Body of pancreas (tissue), 4 donors: ENCODE data around the gene TTC21B. TPM values are rescaled to one million over a fixed set of nuclear protein-coding genes. Genes with fewer than 3 reads are reported as not detected.

Experiments used
- ATAC-seq: fragments of 150-250 bp; one replicate; pipeline ENCODE4 v1.9.1; 2016
- DNase-seq, 4 donors: peaks; one replicate each; pipeline ENCODE4 v3.0.0-alpha.2; 2019
- H3K27ac ChIP-seq, 4 donors: fragments of 200-600 bp; sonication (generic); 1 replicate in 3 of 4; 2 replicates in 1 of 4; pipeline versions ENCODE4 v1.5.1 to v1.6.1; 2016 to 2019; ENCODE audit warnings: mild to moderate bottlenecking in 1 of 4, mixed read lengths in 1 of 4, moderate library complexity in 1 of 4
- H3K27me3 ChIP-seq, 2 donors: fragments of 200-600 bp; sonication (generic); one replicate each; pipeline ENCODE4 v1.6.0; 2016; ENCODE audit warnings: mild to moderate bottlenecking in 1 of 2
- H3K36me3 ChIP-seq, 2 donors: fragments of 200-600 bp; sonication (generic); replicated peaks in 1 of 2; 2 replicates each; pipeline ENCODE4 v1.5.1; 2016; ENCODE audit warnings: low read depth in 2 of 2; ENCODE audit not compliant: insufficient read depth in 1 of 2
- H3K4me1 ChIP-seq: fragments of 200-600 bp; sonication (generic); one replicate; pipeline ENCODE4 v1.6.0; 2016
- H3K4me3 ChIP-seq, 2 donors: fragments of 200-600 bp; sonication (generic); 1 replicate in 1 of 2; 2 replicates in 1 of 2; pipeline ENCODE4 v1.5.1; 2016 to 2019
- H3K9me3 ChIP-seq, 3 donors: fragments of 200-600 bp; sonication (generic); 1 replicate in 2 of 3; 2 replicates in 1 of 3; pipeline ENCODE4 v1.5.1; 2016
- POLR2A ChIP-seq, 3 donors: fragments of 450-650 bp; IDR thresholded peaks; one replicate each; pipeline ENCODE4 v1.6.1; 2016; ENCODE audit warnings: antibody characterized with exemption in 3 of 3, mild to moderate bottlenecking in 2 of 3
- WGBS, 2 donors: methylation state at CpG; one replicate each; pipeline ENCODE4 v1.1.5; 2017; 5-methylcytosine and 5-hydroxymethylcytosine counted together
- intact Hi-C: fragments of 100-400 bp; cut with DNase I; formaldehyde crosslinking; loops from one replicate; pipeline ENCODE4 v1.15.1; 2023
- total RNA-seq, 2 donors: library from RNA; depleted of rRNA; stranded (reverse); fragments of >200 nt; gene quantifications; one replicate each; pipeline ENCODE4 v1.1.0, GENCODE V29; 2016
- TF ChIP-seq, protein P1 (sequence below), 7 experiments: fragments of 450-650 bp in 4 of 7; fragments of 200-600 bp in 3 of 7; sonication (generic) in 3 of 7; IDR thresholded peaks; one replicate each; pipeline ENCODE4 v1.5.1; 2016 to 2019; ENCODE audit warnings: antibody characterized with exemption in 7 of 7

TTC21B gene
- total RNA-seq, 2 donors from 2014 or later: 27.4 to 29.3 TPM

DNA sequence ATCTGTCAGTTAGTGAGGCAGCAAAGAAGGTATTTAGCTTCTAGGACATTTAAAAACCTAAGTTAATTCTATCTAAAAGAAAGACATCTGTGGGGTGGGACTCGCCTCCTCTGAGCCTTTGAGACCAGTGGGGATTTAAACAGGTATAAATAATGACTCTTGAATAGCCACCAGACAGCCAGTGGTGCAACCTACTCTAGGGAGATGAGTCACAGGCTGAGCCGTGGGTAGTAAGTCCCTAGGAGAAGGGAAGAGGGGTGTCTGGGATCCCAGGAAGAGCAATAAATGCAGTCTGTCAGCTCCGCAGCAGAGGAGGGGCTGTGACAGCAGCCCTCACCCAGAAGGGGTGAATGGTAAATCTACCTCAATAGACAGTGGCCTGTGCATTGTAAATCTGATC is 116.5 kb downstream of the TTC21B start:
- ATAC-seq: no peak
- WGBS, 2 donors: 86 to 98% methylated on average over 3 of the region's 3 CpGs
- no peaks in the 10 kb centered on the region for H3K9me3 ChIP-seq
- intact Hi-C loops: no loop called here
- no peak overlapping the region for H3K4me3 ChIP-seq
- no peaks in the 10 kb centered on the region for H3K36me3 ChIP-seq
- no peak overlapping the region for H3K27ac ChIP-seq
- no peak for TF ChIP-seq POLR2A (IDR thresholded peaks at IDR 0.05)
- TF ChIP-seq, protein P1, sequence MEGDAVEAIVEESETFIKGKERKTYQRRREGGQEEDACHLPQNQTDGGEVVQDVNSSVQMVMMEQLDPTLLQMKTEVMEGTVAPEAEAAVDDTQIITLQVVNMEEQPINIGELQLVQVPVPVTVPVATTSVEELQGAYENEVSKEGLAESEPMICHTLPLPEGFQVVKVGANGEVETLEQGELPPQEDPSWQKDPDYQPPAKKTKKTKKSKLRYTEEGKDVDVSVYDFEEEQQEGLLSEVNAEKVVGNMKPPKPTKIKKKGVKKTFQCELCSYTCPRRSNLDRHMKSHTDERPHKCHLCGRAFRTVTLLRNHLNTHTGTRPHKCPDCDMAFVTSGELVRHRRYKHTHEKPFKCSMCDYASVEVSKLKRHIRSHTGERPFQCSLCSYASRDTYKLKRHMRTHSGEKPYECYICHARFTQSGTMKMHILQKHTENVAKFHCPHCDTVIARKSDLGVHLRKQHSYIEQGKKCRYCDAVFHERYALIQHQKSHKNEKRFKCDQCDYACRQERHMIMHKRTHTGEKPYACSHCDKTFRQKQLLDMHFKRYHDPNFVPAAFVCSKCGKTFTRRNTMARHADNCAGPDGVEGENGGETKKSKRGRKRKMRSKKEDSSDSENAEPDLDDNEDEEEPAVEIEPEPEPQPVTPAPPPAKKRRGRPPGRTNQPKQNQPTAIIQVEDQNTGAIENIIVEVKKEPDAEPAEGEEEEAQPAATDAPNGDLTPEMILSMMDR (IDR thresholded peaks at IDR 0.05): no peak
- H3K27me3 ChIP-seq: no peaks in the 10 kb centered on the region
- no peak for DNase-seq
- H3K4me1 ChIP-seq: no peaks in the 10 kb centered on the region

DNA sequence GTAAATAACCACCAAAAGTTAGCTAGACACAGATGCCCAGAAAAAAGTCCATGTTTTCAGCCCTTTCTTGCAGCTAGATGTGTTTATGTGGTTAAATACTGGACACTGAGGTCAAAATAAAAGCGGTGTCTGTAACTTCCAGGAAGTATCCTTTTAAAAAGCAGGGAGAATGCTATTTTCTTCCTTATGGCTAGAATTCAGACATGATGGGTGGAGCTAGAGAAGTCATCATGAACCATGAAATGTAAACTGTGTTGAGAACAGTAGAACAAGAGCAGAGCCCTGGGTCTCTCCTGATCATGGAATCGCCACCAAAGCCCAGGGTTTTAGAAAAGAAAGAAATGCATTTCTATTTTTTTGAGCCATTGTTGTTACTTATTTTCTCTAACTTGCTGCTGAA is 118.2 kb downstream of the TTC21B start:
- H3K4me1 ChIP-seq: no peaks in the 10 kb centered on the region
- DNase-seq (no peak), ATAC-seq (no peak)
- no peaks in the 10 kb centered on the region for H3K36me3 ChIP-seq
- intact Hi-C loops: no loop called here
- TF ChIP-seq POLR2A (IDR thresholded peaks at IDR 0.05): no peak
- TF ChIP-seq, protein P1 (IDR thresholded peaks at IDR 0.05): no peak
- no peak overlapping the region for H3K4me3 ChIP-seq
- H3K9me3 ChIP-seq: no peaks in the 10 kb centered on the region
- no peaks in the 10 kb centered on the region for H3K27me3 ChIP-seq
- H3K27ac ChIP-seq: no peak overlapping the region
- WGBS, 2 donors: 89 to 100% methylated on average over 2 of the region's 2 CpGs

GRCh38 chr2:165833156-165833555 is 120.4 kb downstream of the TTC21B start:
- no peaks in the 10 kb centered on the region for H3K36me3 ChIP-seq
- intact Hi-C loops: no loop called here
- H3K27ac ChIP-seq: no peak overlapping the region
- no peak overlapping the region for H3K4me3 ChIP-seq
- ATAC-seq (no peak), DNase-seq (no peak)
- no peaks in the 10 kb centered on the region for H3K4me1 ChIP-seq
- no peaks in the 10 kb centered on the region for H3K9me3 ChIP-seq
- TF ChIP-seq, protein P1 (IDR thresholded peaks at IDR 0.05): no peak
- no peak for TF ChIP-seq POLR2A (IDR thresholded peaks at IDR 0.05)
- no peaks in the 10 kb centered on the region for H3K27me3 ChIP-seq
- WGBS, 2 donors: 88 to 90% methylated on average over 4 of the region's 4 CpGs

DNA sequence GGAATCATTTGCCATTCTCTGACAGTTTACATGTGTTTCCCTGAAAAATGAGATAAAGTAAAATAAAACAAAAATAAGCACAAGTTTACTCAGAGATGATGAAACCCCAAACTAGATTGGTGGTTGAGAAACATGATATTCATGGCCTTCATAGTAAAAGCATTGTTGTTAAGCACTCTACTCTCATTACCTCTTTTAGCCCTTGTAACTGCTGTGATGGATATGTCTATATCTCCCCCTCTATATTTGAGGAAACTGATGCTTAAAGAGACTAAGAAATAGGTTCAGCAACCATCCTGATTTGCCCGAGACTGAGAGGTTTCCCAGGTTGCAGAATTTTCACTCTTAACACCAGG is 125.7 kb downstream of the TTC21B start:
- 83 to 90% methylated on average over 1 of the region's 1 CpG for WGBS, 2 donors
- DNase-seq (no peak), ATAC-seq (no peak)
- TF ChIP-seq, protein P1 (IDR thresholded peaks at IDR 0.05): no peak
- TF ChIP-seq POLR2A (IDR thresholded peaks at IDR 0.05): no peak
- H3K9me3 ChIP-seq: no peaks in the 10 kb centered on the region
- H3K4me3 ChIP-seq: no peak overlapping the region
- H3K27me3 ChIP-seq: no peaks in the 10 kb centered on the region
- H3K27ac ChIP-seq: no peak overlapping the region
- intact Hi-C loops: no loop called here
- no peaks in the 10 kb centered on the region for H3K36me3 ChIP-seq
- peaks cover 4% of the 10 kb centered on the region for H3K4me1 ChIP-seq

DNA sequence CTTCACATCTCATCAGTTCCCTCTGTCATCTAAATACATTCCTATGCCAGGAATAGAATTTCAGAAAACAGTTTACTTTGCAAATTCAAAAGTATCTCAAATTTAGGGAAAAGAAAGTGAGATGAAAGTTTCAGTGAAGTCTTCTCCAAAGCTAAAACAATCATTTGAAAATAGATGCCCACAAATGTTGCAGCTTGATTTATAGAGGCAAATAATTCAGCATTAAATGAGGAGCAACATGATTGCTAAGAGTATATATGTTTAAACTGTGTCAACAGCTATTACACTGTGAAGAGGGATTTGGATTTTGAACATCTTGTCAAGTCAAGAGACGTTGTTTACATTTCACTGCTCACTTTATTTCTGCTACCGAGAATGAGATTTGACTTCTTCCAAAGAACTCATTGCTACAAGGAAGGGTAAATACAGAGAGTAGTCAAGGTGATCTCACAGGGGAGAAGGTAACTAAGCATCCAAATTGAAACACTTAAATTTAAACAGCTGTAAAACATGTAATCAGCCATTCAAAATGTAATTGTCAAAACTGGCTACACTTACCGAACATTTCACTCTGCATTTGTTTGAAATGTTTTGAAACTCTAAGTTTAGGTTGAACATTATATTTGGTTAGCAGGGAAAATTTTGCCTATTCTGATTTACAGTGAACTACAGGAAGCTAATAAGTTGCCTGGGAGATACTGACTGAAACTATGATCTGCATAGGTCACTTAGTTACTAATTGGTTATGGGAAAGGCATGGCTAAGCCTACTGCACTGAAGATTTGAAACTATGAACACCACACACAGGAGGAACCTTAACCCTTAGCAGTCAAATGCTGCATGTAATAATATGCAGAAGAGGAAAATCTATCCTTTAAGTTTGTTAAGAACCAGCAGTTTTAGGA is 126.3 kb downstream of the TTC21B start:
- Histone ChIP-seq H3K4me3 (no peak overlapping the region), H3K36me3 (no peaks in the 10 kb centered on the region), H3K27ac (no peak overlapping the region), H3K27me3 (no peaks in the 10 kb centered on the region), H3K4me1 (peaks cover 4% of the 10 kb centered on the region), H3K9me3 (no peaks in the 10 kb centered on the region)
- no peak for ATAC-seq
- WGBS, 2 donors: 43 to 53% methylated on average over 3 of the region's 3 CpGs
- intact Hi-C loops: no loop called here
- no peak for TF ChIP-seq POLR2A (IDR thresholded peaks at IDR 0.05)
- TF ChIP-seq, protein P1 (IDR thresholded peaks at IDR 0.05): no peak
- DNase-seq: no peak
